GM18508 (cell line): ENCODE data around the gene TRIM32.

Experiments
- ATAC-seq: cut with Tn5 transposase; IDR thresholded peaks from one replicate; pipeline ENCODE4 v1.9.1; 2021; ENCODE audit warnings: moderate number of reproducible peaks; ENCODE audit not compliant: insufficient read depth, unreplicated experiment

TRIM32 gene

GRCh38 chr9:116749772-116750171 lies 62.7 kb downstream of the TRIM32 start:
- no peak for ATAC-seq

GRCh38 chr9:116750510-116750909 lies 63.4 kb downstream of the TRIM32 start:
- ATAC-seq: no peak
